GM19238 (cell line): Measurements from ENCODE around the gene CDC42EP3.
A peak's percentile ranks its signal among the peaks of the same experiment; 100 is the strongest.

ENCODE experiments used
- DNase-seq: peaks from one replicate; pipeline ENCODE4 v3.0.0; 2011; ENCODE audit warnings: low spot score; ENCODE audit not compliant: insufficient read length

Gene CDC42EP3

DNA sequence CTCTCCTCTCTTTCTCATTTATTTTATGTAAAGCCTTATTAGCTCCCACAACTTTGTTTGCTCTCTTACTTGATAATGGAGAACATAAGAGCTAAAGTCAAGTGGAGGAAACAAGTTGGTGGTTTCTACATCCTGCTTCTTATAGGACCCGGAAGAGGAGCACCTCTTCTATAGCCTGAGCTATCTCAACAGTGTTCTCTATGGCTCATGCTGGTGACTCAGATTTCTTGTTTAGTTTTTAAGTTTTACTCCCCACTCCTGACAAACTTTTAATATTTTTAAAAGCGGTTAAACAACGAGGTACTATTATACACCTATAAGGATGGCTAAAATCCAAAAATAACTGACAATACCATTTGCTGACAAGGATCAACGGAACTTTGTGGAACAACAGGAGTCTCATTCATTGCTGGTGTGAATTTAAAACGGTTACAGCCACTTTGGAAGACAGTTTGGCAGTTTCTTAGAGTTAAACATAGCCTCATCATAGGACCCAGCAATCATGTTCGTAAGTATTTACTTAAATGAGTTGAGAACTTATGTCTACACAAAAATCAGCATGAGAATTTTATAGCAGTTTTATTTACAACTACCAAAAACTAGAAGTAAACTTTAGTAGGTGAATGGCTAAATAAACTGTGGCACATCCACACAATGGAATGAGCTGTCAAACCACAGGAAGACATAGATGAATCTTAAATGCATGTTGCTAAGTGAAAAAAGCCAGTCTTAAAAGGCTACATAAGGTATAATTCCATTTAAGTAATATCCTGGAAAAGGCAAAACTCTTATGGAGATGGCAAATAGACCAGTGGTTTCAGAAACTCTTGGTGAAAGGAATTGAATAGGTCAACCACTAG lies 12.7 kb upstream of the CDC42EP3 start:
- DNase-seq = no peak

GRCh38 chr2:37683241-37683640 lies 11.8 kb upstream of the CDC42EP3 start:
- no peak for DNase-seq

DNA sequence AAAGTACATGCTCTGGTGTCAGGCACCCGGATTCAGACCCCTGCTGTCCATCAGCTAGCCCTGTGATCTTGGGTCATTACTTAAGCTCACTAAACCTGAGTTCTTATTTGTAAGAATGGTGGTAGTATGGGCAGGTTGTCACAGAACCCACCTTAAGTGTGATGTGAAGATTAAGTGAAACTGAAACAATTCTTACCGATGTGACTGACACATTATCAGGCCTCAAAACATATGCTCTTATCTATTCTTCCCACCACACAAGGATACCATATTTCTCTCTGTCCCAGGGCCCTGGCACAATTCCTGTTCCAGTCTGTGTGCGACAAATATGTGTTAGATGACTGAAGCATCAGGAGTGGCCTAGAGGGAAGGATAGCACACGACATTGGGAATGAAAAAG lies 11.0 kb upstream of the CDC42EP3 start:
- DNase-seq = no peak

GRCh38 chr2:37681587-37681986 lies 10.1 kb upstream of the CDC42EP3 start:
- no peak for DNase-seq

DNA sequence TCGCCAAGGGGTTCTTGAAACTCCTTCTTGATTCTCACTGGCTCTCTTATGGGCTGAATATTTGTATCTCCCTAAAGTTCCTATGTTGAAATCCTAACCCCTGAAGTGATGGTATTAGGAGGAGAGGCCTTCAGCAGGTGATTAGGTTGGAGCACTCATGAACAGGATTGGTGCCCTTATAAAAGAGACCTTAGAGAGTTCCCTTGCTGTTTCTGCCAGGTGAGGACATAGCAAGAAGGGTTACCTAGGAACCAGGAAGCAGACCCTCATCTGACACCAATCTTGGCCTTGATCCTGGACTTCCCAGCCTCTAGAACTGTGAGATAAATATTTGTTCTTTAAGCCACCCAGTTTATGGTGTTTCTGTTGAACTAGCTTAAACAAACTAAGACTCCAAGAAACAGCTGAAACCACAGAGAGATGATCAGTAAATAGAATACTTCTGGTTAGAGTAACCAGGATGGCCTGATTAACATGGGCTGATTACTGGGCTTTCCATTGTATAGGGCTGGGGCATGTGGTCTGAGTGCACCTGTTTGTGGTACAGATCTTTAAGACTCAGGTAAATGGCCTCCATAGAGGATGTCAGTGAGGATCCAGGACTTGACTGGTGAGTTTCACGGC lies 7.7 kb upstream of the CDC42EP3 start:
- no peak for DNase-seq

DNA sequence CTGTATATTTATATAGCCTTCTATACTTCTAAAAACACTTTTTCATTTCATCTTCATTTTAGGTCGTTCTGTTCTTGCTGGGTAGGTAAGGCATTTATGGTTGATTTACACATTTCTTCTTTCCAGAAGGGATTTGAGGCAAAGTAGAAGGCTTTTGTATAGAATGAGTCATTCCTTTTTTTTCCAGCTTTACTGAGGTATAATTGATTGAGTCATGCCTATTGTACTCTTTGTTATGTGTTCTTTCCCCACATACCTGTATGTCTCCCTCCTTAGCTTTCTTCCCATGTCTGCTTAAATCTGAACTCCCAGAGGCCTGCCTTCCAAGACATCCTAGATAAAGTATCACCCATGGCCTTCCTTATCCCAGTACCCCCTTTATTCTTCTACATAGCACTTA lies 4.8 kb upstream of the CDC42EP3 start:
- DNase-seq = no peak

DNA sequence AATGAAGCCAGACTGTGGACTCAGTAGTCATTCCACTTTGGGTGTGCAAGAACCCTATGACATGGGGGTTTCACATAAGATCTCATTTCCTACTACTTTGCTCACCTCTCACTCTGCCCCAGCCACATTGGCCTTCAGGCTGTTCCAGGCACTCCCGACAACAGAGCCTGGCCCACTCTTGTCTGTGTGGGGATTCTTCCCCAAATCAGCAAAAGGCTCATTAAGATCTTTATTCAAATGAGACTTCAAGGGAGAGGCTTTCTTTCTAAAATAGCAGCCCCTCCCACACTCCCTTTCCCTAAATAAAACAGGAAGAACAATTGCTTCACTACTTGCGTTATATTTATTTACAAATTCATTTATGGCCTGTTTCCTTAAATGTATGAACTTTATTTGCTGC lies 3.5 kb upstream of the CDC42EP3 start:
- DNase-seq = no peak

- no peak for DNase-seq
These were observed 1.4 kb upstream of the CDC42EP3 start for GRCh38 chr2:37672870-37673184.

GRCh38 chr2:37672104-37672869 lies 845 bp upstream of the CDC42EP3 start:
- DNase-seq = peak; percentile 88

GRCh38 chr2:37671816-37672103 lies 318 bp upstream of the CDC42EP3 start:
- DNase-seq = no peak

- DNase-seq = no peak
These were observed 949 bp downstream of the CDC42EP3 start for GRCh38 chr2:37670378-37671008.

DNA sequence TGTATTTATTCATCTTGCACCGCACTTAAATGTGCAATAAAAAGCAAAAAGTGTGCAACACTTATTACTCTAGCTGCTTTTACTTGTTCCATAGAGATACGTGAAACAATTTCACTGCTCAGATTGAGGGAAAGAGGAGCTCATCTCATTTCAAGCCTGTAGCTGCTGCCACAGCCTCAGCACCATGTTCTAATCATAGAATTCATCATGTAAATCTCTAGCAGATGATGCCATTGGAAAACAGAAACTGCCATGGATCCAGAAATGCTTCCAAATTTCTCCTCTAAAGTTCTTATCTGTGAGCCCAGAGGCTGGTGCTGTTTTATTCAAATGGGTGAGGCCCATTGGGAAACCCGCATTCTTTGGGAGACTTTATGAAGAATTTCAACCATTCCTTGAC lies 2.0 kb downstream of the CDC42EP3 start:
- no peak for DNase-seq

- no peak for DNase-seq
These were observed 3.7 kb downstream of the CDC42EP3 start for GRCh38 chr2:37667704-37668103.

- no peak for DNase-seq
These were observed 4.7 kb downstream of the CDC42EP3 start for GRCh38 chr2:37666772-37667171.

- DNase-seq = no peak
These were observed 5.7 kb downstream of the CDC42EP3 start for GRCh38 chr2:37665604-37666362.

GRCh38 chr2:37665043-37665442 lies 6.4 kb downstream of the CDC42EP3 start:
- DNase-seq = no peak

- DNase-seq = no peak
These were observed 7.2 kb downstream of the CDC42EP3 start for GRCh38 chr2:37664231-37664643.

DNA sequence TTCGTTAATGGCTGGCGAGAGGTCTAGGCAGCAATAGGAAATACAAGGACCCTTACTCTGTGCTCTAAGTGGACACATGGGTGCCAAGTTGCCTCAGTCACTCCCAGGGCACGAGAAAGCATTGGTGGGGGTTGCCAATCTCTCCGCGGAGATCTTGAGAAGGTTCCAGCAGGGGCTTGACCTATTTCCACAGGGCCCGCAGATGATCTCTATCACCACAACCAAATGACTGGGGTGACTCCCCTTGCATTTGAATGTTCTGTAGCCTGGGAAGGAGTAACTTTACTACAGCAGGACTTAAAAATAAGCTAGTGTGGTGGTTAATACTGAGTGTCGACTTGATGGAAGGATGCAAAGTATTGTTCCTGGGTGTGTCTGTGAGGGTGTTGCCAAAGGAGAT lies 8.1 kb downstream of the CDC42EP3 start:
- no peak for DNase-seq

DNA sequence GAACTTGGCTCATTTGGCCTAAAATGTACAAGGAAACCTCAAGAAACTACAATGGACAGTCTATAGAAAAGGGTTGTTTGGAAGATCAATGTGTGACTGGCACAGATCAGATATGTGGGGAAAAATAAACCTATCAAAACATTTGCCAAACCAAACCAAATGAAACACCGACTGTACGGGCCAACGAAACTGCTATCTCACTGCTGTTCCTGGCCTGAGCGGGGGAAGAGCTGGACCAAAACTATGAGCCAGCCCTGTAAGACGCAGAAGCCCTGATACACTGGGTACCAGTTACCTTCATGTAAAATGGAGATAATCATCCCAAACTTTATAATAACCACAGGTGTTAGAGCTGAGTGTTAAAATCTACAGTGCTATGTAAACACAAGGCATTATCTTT lies 11.7 kb downstream of the CDC42EP3 start:
- DNase-seq = no peak

- no peak for DNase-seq
These were observed 12.8 kb downstream of the CDC42EP3 start for GRCh38 chr2:37658682-37659081.

DNA sequence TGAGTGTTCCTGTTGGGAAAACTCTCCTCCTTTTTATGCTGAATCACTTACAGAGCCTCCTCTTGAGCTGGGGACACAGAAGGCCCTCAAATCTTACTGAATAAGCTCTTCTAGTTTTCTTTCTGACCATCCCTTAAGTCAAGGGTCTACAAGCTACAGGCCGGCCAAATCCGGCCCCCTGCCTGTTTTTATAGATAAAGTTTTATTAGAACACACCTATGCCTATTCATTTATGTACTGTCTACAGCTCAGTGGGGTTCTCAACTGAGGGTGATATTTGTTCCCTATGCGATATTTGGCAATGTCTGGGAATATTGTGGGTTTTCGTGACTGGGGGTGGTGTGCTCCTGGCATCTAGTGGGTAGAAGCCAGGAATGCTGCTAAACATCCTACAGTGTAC lies 14.0 kb downstream of the CDC42EP3 start:
- DNase-seq = no peak
